Subcutaneous adipose tissue (tissue), 4 donors: Measurements from ENCODE around the gene EVC2. TPM values are rescaled to one million over a fixed set of nuclear protein-coding genes. Genes with fewer than 3 reads are reported as not detected.

Experiments
- total RNA-seq, 4 donors: library from RNA; depleted of rRNA; stranded (reverse); fragments of >200 nt; gene quantifications; one replicate each; pipeline ENCODE4 v1.1.0, GENCODE V29; 2016
- TF ChIP-seq, protein P1 (sequence below): fragments of 450-650 bp; IDR thresholded peaks from one replicate; pipeline ENCODE4 v1.5.1; 2016; ENCODE audit warnings: low read depth, mild to moderate bottlenecking, control low read depth, antibody characterized with exemption, moderate library complexity

EVC2 gene
- total RNA-seq, 4 donors from 2014 or later, result 8.2 to 23.1 (median 13.7) TPM

DNA sequence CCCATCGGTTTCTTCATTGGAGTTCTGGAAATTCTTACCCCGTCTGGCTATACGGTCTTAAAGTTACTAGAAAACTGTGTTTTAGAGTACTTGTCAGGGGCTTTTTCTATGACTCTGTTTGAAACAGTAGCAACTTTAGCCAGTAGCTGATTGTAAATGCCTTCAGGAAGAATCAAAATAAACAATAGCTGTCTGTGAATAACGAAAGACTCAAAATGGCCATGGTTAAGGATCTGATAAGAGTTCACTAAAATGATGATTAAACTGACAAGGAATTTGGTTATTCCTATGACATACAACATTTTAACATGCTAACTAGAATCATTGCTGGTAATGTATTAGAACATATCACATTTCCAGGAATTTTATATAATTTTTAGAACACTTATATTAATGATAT, 191.0 kb downstream of the EVC2 start:
- TF ChIP-seq, protein P1, sequence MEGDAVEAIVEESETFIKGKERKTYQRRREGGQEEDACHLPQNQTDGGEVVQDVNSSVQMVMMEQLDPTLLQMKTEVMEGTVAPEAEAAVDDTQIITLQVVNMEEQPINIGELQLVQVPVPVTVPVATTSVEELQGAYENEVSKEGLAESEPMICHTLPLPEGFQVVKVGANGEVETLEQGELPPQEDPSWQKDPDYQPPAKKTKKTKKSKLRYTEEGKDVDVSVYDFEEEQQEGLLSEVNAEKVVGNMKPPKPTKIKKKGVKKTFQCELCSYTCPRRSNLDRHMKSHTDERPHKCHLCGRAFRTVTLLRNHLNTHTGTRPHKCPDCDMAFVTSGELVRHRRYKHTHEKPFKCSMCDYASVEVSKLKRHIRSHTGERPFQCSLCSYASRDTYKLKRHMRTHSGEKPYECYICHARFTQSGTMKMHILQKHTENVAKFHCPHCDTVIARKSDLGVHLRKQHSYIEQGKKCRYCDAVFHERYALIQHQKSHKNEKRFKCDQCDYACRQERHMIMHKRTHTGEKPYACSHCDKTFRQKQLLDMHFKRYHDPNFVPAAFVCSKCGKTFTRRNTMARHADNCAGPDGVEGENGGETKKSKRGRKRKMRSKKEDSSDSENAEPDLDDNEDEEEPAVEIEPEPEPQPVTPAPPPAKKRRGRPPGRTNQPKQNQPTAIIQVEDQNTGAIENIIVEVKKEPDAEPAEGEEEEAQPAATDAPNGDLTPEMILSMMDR, result no peak

- TF ChIP-seq, protein P1, result no peak
These were observed 192.7 kb downstream of the EVC2 start for GRCh38 chr4:5515646-5516045.

Other genes starting within 250 kb of the EVC2 start
- gene EVC, start 2.6 kb upstream of the EVC2 start, total RNA-seq, result 10 to 100 TPM in 3 of 4 donors, 1 to 10 TPM in 1; 8.3 to 37.0 (median 19.3) TPM
- not detected for gene CRMP1, start 184.5 kb upstream of the EVC2 start, total RNA-seq